SK-N-SH (cell line): Measurements from ENCODE around the gene ARHGAP27. TPM values are rescaled to one million over a fixed set of nuclear protein-coding genes. Genes with fewer than 3 reads are reported as not detected.
A peak's percentile ranks its signal among the peaks of the same experiment; 100 is the strongest.

Source experiments
- CTCF ChIA-PET: fragments of 300-600, 350-600 bp; formaldehyde crosslinking; extraction: SDS; loops from one replicate; lab custom pipeline; 2021; lab: Yijun Ruan, JAX
- POLR2A ChIA-PET: fragments of 350-600 bp; sonication (Branson Sonifier 250); formaldehyde crosslinking; extraction: SDS; loops from one replicate; lab custom pipeline; 2020; ENCODE audit warnings: antibody characterized with exemption, inconsistent platforms; lab: Yijun Ruan, JAX
- DNase-seq: peaks from one replicate; pipeline ENCODE4 v3.0.0; 2012
- H2AFZ ChIP-seq: fragments of 200-600 bp; sonication (generic); 2 replicates; pipeline ENCODE4 v1.8.1; 2016; ENCODE audit warnings: antibody characterized with exemption, mild to moderate bottlenecking, low read depth
- H3F3A ChIP-seq: fragments of 200-600 bp; sonication (generic); replicated peaks from 2 replicates; pipeline ENCODE3; 2016; ENCODE audit warnings: antibody characterized with exemption, mild to moderate bottlenecking; ENCODE audit not compliant: insufficient read depth
- H3K27ac ChIP-seq, 2 experiments: fragments of 200-500 bp in 1 of 2; fragments of 200-600 bp in 1 of 2; sonication (Bioruptor generic) in 1 of 2; sonication (generic), shearing (Covaris generic) in 1 of 2; 2 replicates each; pipeline versions ENCODE4 v1.5.1 to v1.6.1; 2014 to 2016; ENCODE audit warnings: low read depth in 2 of 2, inconsistent platforms in 1 of 2, low read length in 1 of 2, mild to moderate bottlenecking in 1 of 2, mixed read lengths in 1 of 2
- H3K27me3 ChIP-seq: fragments of 200-600 bp; sonication (generic), shearing (Covaris generic); 2 replicates; pipeline ENCODE4 v1.6.1; 2016; ENCODE audit warnings: mixed run types; ENCODE audit not compliant: insufficient read depth
- H3K36me3 ChIP-seq, 2 experiments: fragments of 200-500 bp in 1 of 2; fragments of 200-600 bp in 1 of 2; sonication (Bioruptor generic) in 1 of 2; sonication (generic) in 1 of 2; replicated peaks in 1 of 2; 2 replicates each; pipeline versions ENCODE3 to v1.5.1; 2014 to 2016; ENCODE audit warnings: low read length in 1 of 2, mild to moderate bottlenecking in 1 of 2; ENCODE audit not compliant: insufficient read depth in 2 of 2, control insufficient read depth in 1 of 2
- H3K4me1 ChIP-seq, 2 experiments: fragments of 200-500 bp in 1 of 2; fragments of 200-600 bp in 1 of 2; sonication (Bioruptor generic) in 1 of 2; sonication (generic), shearing (Covaris generic) in 1 of 2; 2 replicates each; pipeline versions ENCODE4 v1.5.1 to v1.6.1; 2014 to 2016; ENCODE audit warnings: low read depth in 1 of 2, low read length in 1 of 2, mixed run types in 1 of 2; ENCODE audit not compliant: insufficient read depth in 2 of 2, control insufficient read depth in 1 of 2
- H3K4me2 ChIP-seq: fragments of 200-600 bp; sonication (generic), shearing (Covaris generic); 2 replicates; pipeline ENCODE4 v1.6.1; 2017; ENCODE audit warnings: mixed run types
- H3K4me3 ChIP-seq, 2 experiments: fragments of 200-500 bp in 1 of 2; fragments of 200-600 bp in 1 of 2; sonication (Bioruptor generic) in 1 of 2; sonication (generic), shearing (Covaris generic) in 1 of 2; 2 replicates each; pipeline versions ENCODE4 v1.5.1 to v1.8.1; 2014 to 2016; ENCODE audit warnings: low read depth in 2 of 2, inconsistent platforms in 1 of 2, low read length in 1 of 2, mild to moderate bottlenecking in 1 of 2, mixed read lengths in 1 of 2, moderate library complexity in 1 of 2
- H3K79me2 ChIP-seq: fragments of 200-600 bp; sonication (generic); 2 replicates; pipeline ENCODE4 v1.8.1; 2017; ENCODE audit warnings: mild to moderate bottlenecking; ENCODE audit not compliant: insufficient read depth
- H3K9ac ChIP-seq: fragments of 200-600 bp; sonication (generic); 2 replicates; pipeline ENCODE4 v1.6.1; 2017; ENCODE audit warnings: mixed run types
- H3K9me2 ChIP-seq: fragments of 200-600 bp; sonication (generic); 2 replicates; pipeline ENCODE4 v1.6.1; 2017; ENCODE audit warnings: mixed run types
- H3K9me3 ChIP-seq: fragments of 200-600 bp; sonication (generic); 2 replicates; pipeline ENCODE4 v1.6.1; 2017; ENCODE audit warnings: mixed run types, mild to moderate bottlenecking, moderate library complexity
- H4K20me1 ChIP-seq: fragments of 200-600 bp; sonication (generic); 2 replicates; pipeline ENCODE4 v1.6.1; 2017; ENCODE audit warnings: mild to moderate bottlenecking, mixed run types; ENCODE audit not compliant: insufficient read depth
- JUND ChIP-seq: IDR thresholded peaks from 2 replicates; pipeline ENCODE4 v1.4.0; 2012
- NFIC ChIP-seq: IDR thresholded peaks from 2 replicates; pipeline ENCODE4 v1.4.0; 2012; ENCODE audit warnings: borderline replicate concordance
- TCF12 ChIP-seq: IDR thresholded peaks from 2 replicates; pipeline ENCODE4 v1.4.0; 2012
- WGBS: methylation state at CpG from one replicate; pipeline ENCODE4 v1.1.6; 2017; ENCODE audit warnings: low lambda C conversion rate; 5-methylcytosine and 5-hydroxymethylcytosine counted together
- polyA plus RNA-seq, 3 experiments: library from polyadenylated mRNA; depleted of rRNA; stranded (reverse); fragments of >200 nt; gene quantifications; 2 replicates each; pipeline ENCODE4 v1.2.3, GENCODE V29; 2012
- TF ChIP-seq, protein P1 (sequence below): IDR thresholded peaks from 2 replicates; pipeline ENCODE4 v1.6.1; 2012; ENCODE audit warnings: mild to moderate bottlenecking, low read depth, low read length, moderate library complexity
- TF ChIP-seq, protein P2 (sequence below): fragments of 150-350 bp; IDR thresholded peaks from 2 replicates; pipeline ENCODE4 v1.6.1; 2016; ENCODE audit warnings: mild to moderate bottlenecking, low read depth, low read length

ARHGAP27 gene
- polyA plus RNA-seq, 1 of the 3 experiments (the other 2 are of a cell fraction) = 2.1 TPM

DNA sequence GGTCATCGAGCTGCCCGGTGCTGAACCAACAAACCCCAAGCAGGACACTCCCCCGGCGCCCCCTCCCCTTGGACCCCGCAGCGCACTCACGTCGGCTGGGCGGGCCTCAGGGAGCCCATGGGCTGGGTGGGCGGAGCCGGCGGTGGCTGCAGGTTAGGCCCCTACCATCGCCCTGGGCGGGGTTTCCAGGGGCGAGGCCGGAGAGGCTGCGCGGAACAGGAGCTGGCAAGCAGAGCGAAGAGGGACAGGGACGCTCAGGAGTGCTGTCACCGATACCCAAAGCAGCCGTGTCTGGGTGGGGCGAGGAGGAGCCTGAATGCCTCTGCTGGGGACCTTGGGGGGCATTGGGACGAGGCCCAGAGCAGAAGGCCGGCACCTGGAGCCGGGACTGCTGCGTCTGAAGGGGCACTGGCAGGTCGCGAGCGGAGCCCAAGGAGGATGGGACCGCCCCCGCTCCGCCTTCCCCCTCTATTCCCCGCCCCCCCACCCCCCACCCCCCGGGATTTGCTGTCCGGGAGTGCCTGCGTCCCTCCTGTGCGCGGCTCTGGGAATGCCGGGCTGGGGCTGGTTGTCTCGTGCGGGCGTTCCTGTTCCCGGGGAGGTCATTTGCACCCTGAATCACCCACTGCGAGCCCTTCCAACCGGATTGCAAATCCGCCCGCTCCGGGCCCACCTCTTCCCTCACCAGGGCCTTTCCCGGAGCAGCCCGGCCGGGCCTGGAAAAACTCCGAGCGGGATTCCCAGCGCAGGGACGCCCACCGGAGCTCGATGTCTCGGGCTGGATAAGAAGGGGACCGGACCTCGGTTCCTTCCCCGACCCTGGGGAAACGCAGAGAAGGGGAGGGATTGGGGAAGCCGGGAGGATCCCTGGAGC is 902 bp downstream of the ARHGAP27 start:
- Histone ChIP-seq H3F3A (no peaks in the 10 kb centered on the region), H3K27ac (peak overlapping the region in 1 of 2 experiments; percentile 47; a peak in 1 of 4 replicates), H3K9me3 (no peaks in the 10 kb centered on the region), H3K79me2 (no peaks in the 10 kb centered on the region), H3K9me2 (no peaks in the 10 kb centered on the region), H3K4me2 (peak overlapping the region; percentile 87), H3K9ac (peak overlapping the region; percentile 43; the same call in 1 of the 2 replicates), H3K36me3 (peaks cover 0 to 5% of the 10 kb centered on the region in 2 experiments), H3K27me3 (no peaks in the 10 kb centered on the region), H2AFZ (peak overlapping the region; percentile 74), H4K20me1 (no peaks in the 10 kb centered on the region), H3K4me3 (peak overlapping the region; percentile 61 to 62), H3K4me1 (peaks cover 0 to 35% of the 10 kb centered on the region in 2 experiments; a peak in 1 of 4 replicates)
- 4% methylated on average over 36 of the region's 64 CpGs for WGBS
- TF ChIP-seq NFIC (no peak), TCF12 (no peak)
- TF ChIP-seq, protein P1, sequence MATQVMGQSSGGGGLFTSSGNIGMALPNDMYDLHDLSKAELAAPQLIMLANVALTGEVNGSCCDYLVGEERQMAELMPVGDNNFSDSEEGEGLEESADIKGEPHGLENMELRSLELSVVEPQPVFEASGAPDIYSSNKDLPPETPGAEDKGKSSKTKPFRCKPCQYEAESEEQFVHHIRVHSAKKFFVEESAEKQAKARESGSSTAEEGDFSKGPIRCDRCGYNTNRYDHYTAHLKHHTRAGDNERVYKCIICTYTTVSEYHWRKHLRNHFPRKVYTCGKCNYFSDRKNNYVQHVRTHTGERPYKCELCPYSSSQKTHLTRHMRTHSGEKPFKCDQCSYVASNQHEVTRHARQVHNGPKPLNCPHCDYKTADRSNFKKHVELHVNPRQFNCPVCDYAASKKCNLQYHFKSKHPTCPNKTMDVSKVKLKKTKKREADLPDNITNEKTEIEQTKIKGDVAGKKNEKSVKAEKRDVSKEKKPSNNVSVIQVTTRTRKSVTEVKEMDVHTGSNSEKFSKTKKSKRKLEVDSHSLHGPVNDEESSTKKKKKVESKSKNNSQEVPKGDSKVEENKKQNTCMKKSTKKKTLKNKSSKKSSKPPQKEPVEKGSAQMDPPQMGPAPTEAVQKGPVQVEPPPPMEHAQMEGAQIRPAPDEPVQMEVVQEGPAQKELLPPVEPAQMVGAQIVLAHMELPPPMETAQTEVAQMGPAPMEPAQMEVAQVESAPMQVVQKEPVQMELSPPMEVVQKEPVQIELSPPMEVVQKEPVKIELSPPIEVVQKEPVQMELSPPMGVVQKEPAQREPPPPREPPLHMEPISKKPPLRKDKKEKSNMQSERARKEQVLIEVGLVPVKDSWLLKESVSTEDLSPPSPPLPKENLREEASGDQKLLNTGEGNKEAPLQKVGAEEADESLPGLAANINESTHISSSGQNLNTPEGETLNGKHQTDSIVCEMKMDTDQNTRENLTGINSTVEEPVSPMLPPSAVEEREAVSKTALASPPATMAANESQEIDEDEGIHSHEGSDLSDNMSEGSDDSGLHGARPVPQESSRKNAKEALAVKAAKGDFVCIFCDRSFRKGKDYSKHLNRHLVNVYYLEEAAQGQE = no peak
- DNase-seq = peak; percentile 92
- ChIA-PET POLR2A (no interaction called here), CTCF (interaction anchor here (0.7 to 1.5 kb wide), 5 partner anchors 36 to 400 kb away, joined by 3 to 8 read pairs (median 3); no protein-coding TSS in a partner anchor)

DNA sequence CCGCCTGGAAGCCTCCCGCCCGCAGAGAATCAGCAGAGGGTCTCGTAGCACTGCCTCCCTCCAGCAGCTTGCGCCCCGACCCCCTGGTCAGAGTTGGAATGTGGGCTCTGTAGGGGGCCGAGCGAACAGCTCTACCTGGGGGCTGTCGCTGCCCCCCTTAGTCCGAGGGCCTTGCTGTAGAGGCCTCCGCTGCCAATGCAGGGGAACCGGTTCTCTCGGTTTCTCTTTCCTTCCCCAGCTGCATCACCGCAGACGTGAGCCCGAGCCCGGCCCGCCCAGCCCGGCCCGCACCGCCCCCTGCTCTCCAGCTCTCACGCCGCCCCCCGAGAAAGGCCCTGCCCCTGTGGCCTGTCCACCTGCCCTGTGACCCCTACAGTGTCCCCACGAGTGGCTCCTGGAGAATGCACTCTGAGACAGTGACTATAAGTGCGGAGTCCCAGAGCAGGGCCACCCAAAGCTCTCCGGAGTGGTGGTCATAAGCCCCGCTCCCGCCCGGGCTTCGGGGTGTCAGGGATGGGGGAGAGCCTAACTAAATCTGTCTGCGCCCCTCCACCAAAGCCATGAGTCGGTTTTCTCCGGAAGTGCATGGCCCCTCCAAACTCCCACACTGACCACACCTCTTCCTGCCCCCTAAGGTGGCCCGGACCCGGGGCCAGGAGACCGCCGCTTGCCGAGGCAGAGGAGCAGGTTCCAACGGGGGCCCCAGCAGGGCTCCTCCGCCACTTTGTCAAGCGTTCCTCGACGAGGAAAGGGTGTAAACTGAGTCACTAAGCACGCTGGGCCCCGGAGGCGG is 1.7 kb downstream of the ARHGAP27 start:
- Histone ChIP-seq H3K27me3 (no peaks in the 10 kb centered on the region), H3K9me3 (no peaks in the 10 kb centered on the region), H3K4me3 (peak overlapping the region; percentile 61 to 62; a peak in 3 of 4 replicates), H3K36me3 (peaks cover 0 to 5% of the 10 kb centered on the region in 2 experiments), H3F3A (no peaks in the 10 kb centered on the region), H2AFZ (0 out of 2 replicates have a peak overlapping the region, but pooled peaks have one; percentile 74), H3K9ac (no peak overlapping the region), H3K4me1 (peaks cover 0 to 27% of the 10 kb centered on the region in 2 experiments; a peak in 1 of 4 replicates), H3K27ac (no peak overlapping the region; a peak in 1 of 4 replicates), H3K4me2 (peak overlapping the region; percentile 87), H3K79me2 (no peaks in the 10 kb centered on the region), H4K20me1 (no peaks in the 10 kb centered on the region), H3K9me2 (no peaks in the 10 kb centered on the region)
- TF ChIP-seq TCF12 (no peak), JUND (no peak)
- TF ChIP-seq, protein P2, sequence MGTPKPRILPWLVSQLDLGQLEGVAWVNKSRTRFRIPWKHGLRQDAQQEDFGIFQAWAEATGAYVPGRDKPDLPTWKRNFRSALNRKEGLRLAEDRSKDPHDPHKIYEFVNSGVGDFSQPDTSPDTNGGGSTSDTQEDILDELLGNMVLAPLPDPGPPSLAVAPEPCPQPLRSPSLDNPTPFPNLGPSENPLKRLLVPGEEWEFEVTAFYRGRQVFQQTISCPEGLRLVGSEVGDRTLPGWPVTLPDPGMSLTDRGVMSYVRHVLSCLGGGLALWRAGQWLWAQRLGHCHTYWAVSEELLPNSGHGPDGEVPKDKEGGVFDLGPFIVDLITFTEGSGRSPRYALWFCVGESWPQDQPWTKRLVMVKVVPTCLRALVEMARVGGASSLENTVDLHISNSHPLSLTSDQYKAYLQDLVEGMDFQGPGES = no peak
- ChIA-PET CTCF (interaction anchor here (1.0 to 1.5 kb wide), 4 partner anchors 37 to 401 kb away, joined by 3 to 8 read pairs (median 4); no protein-coding TSS in a partner anchor), POLR2A (no interaction called here)
- DNase-seq = no peak
- 85% methylated on average over 34 of the region's 47 CpGs for WGBS
